Effector memory CD8-positive, alpha-beta T cell (primary cell): ENCODE measurements around the gene JDP2.

Experiments
- ATAC-seq: fragments of 150-1000 bp; cut with Tn5 transposase; replicated peaks from 2 replicates; pipeline ENCODE4 v1.10.0; 2021; ENCODE audit warnings: mild to moderate bottlenecking, moderate library complexity
- DNase-seq, 3 experiments: peaks; one replicate each; pipeline ENCODE4 v3.0.0; 2021
- H3K27ac Mint-ChIP-seq, 2 donors: one replicate each; pipeline ENCODE4 v1.8.0; 2022; ENCODE audit warnings: mild to moderate bottlenecking in 2 of 2, mixed read lengths in 2 of 2, moderate library complexity in 2 of 2
- H3K27me3 Mint-ChIP-seq, 2 donors: one replicate each; pipeline ENCODE4 v1.8.0; 2022; ENCODE audit warnings: mixed read lengths in 2 of 2
- H3K36me3 Mint-ChIP-seq: one replicate; pipeline ENCODE4 v1.8.0; 2022; ENCODE audit warnings: mild to moderate bottlenecking, moderate library complexity, mixed read lengths; ENCODE audit not compliant: insufficient read depth
- H3K4me1 Mint-ChIP-seq, 2 donors: one replicate each; pipeline ENCODE4 v1.8.0; 2022; ENCODE audit warnings: low read depth in 2 of 2, mixed read lengths in 2 of 2
- H3K4me3 Mint-ChIP-seq, 2 donors: one replicate each; pipeline ENCODE4 v1.8.0; 2022; ENCODE audit warnings: mild to moderate bottlenecking in 2 of 2, mixed read lengths in 2 of 2, moderate library complexity in 2 of 2
- H3K9me3 Mint-ChIP-seq, 2 donors: one replicate each; pipeline ENCODE4 v1.8.0; 2022; ENCODE audit warnings: mixed read lengths in 2 of 2

JDP2 gene

GRCh38 chr14:75514673-75515628 lies 87.1 kb downstream of the JDP2 start:
- H3K36me3 Mint-ChIP-seq = peaks cover 7% of the 10 kb centered on the region
- H3K9me3 Mint-ChIP-seq = peaks cover 0 to 6% of the 10 kb centered on the region in 2 donors
- peaks cover 22 to 36% of the 10 kb centered on the region in 2 donors for H3K4me1 Mint-ChIP-seq
- peak; percentile 55 to 60 (median 59) for DNase-seq
- no peaks in the 10 kb centered on the region for H3K27me3 Mint-ChIP-seq
- H3K27ac Mint-ChIP-seq = peak overlapping the region; percentile 92 to 96
- peak overlapping the region; percentile 83 to 85 for H3K4me3 Mint-ChIP-seq
- ATAC-seq = peak; percentile 77

GRCh38 chr14:75515629-75515996 lies 87.8 kb downstream of the JDP2 start:
- H3K36me3 Mint-ChIP-seq = peaks cover 7% of the 10 kb centered on the region
- H3K27me3 Mint-ChIP-seq = no peaks in the 10 kb centered on the region
- H3K27ac Mint-ChIP-seq = peak overlapping the region; percentile 92 to 96
- H3K9me3 Mint-ChIP-seq = peaks cover 0 to 6% of the 10 kb centered on the region in 2 donors
- peak overlapping the region; percentile 83 to 85 for H3K4me3 Mint-ChIP-seq
- peaks cover 22 to 38% of the 10 kb centered on the region in 2 donors for H3K4me1 Mint-ChIP-seq
- no peak for DNase-seq
- ATAC-seq = peak; percentile 31

- no peak for ATAC-seq
- no peak overlapping the region for H3K27ac Mint-ChIP-seq
- no peaks in the 10 kb centered on the region for H3K27me3 Mint-ChIP-seq
- peaks cover 14% of the 10 kb centered on the region for H3K36me3 Mint-ChIP-seq
- peaks cover 47 to 61% of the 10 kb centered on the region in 2 donors for H3K4me1 Mint-ChIP-seq
- no peak overlapping the region for H3K4me3 Mint-ChIP-seq
- H3K9me3 Mint-ChIP-seq = no peaks in the 10 kb centered on the region
- DNase-seq = no peak
These were observed 90.8 kb downstream of the JDP2 start for GRCh38 chr14:75518625-75519024.

- no peaks in the 10 kb centered on the region for H3K9me3 Mint-ChIP-seq
- no peak overlapping the region for H3K4me3 Mint-ChIP-seq
- peaks cover 48 to 61% of the 10 kb centered on the region in 2 donors for H3K4me1 Mint-ChIP-seq
- ATAC-seq (no peak), DNase-seq (no peak)
- peaks cover 14% of the 10 kb centered on the region for H3K36me3 Mint-ChIP-seq
- H3K27me3 Mint-ChIP-seq = no peaks in the 10 kb centered on the region
- peak overlapping the region in 1 of 2 donors; percentile 41 for H3K27ac Mint-ChIP-seq
These were observed 91.6 kb downstream of the JDP2 start for GRCh38 chr14:75519394-75519793.

- no peak for DNase-seq
These were observed 92.3 kb downstream of the JDP2 start for GRCh38 chr14:75519826-75520728.

GRCh38 chr14:75520852-75521251 lies 93.0 kb downstream of the JDP2 start:
- ATAC-seq (no peak), DNase-seq (no peak)
- Mint-ChIP-seq H3K4me1 (peaks cover 50 to 61% of the 10 kb centered on the region in 2 donors), H3K36me3 (peaks cover 18% of the 10 kb centered on the region), H3K9me3 (no peaks in the 10 kb centered on the region), H3K4me3 (peak overlapping the region; percentile 2 to 100), H3K27me3 (no peaks in the 10 kb centered on the region), H3K27ac (peak overlapping the region; percentile 98 to 99)

More at GRCh38 chr14:75519826-75520728, 92.3 kb downstream of the JDP2 start:
- no peak for ATAC-seq
- no peaks in the 10 kb centered on the region for H3K9me3 Mint-ChIP-seq
- peaks cover 49 to 61% of the 10 kb centered on the region in 2 donors for H3K4me1 Mint-ChIP-seq
- no peaks in the 10 kb centered on the region for H3K27me3 Mint-ChIP-seq
- peak overlapping the region; percentile 2 to 100 for H3K4me3 Mint-ChIP-seq
- peak overlapping the region; percentile 41 to 98 for H3K27ac Mint-ChIP-seq
- H3K36me3 Mint-ChIP-seq = peaks cover 18% of the 10 kb centered on the region

- no peaks in the 10 kb centered on the region for H3K9me3 Mint-ChIP-seq
- ATAC-seq (peak; percentile 14), DNase-seq (no peak)
- H3K4me1 Mint-ChIP-seq = peaks cover 52 to 64% of the 10 kb centered on the region in 2 donors
- peak overlapping the region; percentile 98 to 99 for H3K27ac Mint-ChIP-seq
- H3K4me3 Mint-ChIP-seq = peak overlapping the region; percentile 98 to 100
- H3K27me3 Mint-ChIP-seq = no peaks in the 10 kb centered on the region
- H3K36me3 Mint-ChIP-seq = peaks cover 23% of the 10 kb centered on the region
These were observed 93.8 kb downstream of the JDP2 start for GRCh38 chr14:75521415-75522199.

GRCh38 chr14:75522224-75522982 lies 94.6 kb downstream of the JDP2 start, which contains the start of gene BATF:
Gene BATF, plus strand, starts transcription at chr14:75522469. Its CDS starts 214 bp downstream, at chr14:75522683.
- Mint-ChIP-seq H3K4me3 (peak within 1 kb of the TSS; percentile 98 to 100), H3K27ac (peak within 1 kb of the TSS; percentile 98 to 99), H3K4me1 (peaks cover 58 to 65% of the 10 kb centered on the region in 2 donors), H3K27me3 (no peaks in the 10 kb centered on the region), H3K36me3 (peaks cover 27% of the 10 kb centered on the region), H3K9me3 (no peaks in the 10 kb centered on the region)
- DNase-seq (peak; percentile 52 to 63 (median 54)), ATAC-seq (peak; percentile 85)

- Mint-ChIP-seq H3K27me3 (no peaks in the 10 kb centered on the region), H3K4me3 (peak overlapping the region; percentile 98 to 100), H3K9me3 (no peaks in the 10 kb centered on the region), H3K27ac (peak overlapping the region; percentile 98 to 99), H3K4me1 (peaks cover 63 to 71% of the 10 kb centered on the region in 2 donors), H3K36me3 (peaks cover 27% of the 10 kb centered on the region)
- ATAC-seq (no peak), DNase-seq (no peak)
These were observed 95.1 kb downstream of the JDP2 start for GRCh38 chr14:75522983-75523318.
